ENCODE measurements around the gene TRIM59.
"Not testable (repeated sequence)": the region's sequence is repeated elsewhere in the genome, so short reads cannot be mapped to it uniquely, and the experiment has no call there.

TRIM59 gene

DNA sequence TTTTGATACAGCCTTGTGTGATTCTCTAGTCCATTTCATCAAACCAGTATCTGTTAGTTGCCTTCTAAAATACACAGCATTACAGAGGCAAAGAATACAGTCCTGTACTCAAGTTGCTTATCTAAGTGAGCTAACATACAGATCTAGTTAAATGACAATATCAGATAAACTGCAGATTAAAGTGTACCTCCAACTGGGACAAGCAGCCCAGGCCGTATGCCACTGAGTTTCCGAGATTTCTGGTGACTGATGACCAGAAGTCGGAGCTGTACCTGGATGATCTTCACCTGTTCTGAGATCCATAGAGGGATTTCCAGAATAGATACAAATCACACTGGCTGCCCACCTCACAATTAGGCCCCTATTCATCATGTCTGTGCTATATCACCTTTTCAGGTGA is 6.3 kb upstream of the TRIM59 start:
- no peak for DNase-seq

DNA sequence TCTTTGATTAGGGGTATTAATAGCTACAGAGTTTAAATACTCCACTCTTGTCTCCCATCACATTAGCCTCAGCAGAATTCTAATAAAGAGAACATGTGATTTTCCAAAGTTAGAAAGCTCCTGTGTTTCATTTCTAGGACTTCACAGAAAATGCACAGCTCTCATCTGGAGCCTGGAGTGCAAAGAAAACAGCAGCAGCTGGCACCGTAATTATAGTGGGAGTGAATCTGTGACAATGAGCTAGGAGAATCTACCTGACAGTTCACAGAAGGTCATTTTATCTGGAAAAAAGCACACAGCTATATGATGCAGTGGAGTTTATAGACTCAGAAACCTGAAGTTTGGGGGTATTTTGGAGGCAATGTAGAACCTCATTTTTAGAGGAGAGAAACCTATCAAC is 5.4 kb upstream of the TRIM59 start:
- no peak for DNase-seq

DNA sequence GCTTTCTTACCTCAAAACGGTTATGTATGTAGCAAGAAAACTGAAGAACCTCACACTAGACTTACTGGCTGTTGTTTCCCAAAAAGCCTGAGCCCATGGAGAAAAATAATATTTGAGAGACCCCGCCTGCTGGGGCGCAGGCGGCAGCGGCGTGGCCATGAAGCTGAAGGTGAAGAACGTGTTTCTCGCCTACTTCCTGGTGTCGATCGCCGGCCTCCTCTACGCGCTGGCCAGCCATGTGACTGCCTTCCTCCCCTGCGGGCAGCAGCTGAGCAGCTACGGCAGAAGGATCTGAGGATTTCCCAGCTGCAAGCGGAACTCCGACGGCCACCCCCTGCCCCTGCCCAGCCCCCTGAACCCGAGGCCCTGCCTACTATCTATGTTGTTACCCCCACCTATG is 2.7 kb upstream of the TRIM59 start:
- not testable (repeated sequence) for DNase-seq

DNA sequence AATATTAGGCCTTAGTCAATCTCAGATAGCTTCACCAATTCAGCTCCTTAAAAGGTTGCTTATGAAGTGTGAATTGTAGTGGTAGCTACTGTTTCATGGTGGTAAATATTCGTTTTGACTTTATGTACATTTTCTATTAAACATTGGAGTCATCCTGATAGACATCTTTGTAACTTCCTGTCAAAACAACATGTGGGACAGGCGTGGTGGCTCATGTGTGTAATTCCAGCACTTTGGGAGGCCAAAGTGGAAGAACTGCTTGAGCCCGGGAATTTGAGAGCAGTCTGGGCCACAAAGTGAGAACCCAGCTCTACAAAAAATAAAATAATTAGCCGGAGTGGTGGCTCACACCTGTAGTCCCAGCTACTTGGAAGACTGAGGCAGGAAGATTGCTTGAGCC is 2.0 kb upstream of the TRIM59 start:
- DNase-seq: no peak

DNA sequence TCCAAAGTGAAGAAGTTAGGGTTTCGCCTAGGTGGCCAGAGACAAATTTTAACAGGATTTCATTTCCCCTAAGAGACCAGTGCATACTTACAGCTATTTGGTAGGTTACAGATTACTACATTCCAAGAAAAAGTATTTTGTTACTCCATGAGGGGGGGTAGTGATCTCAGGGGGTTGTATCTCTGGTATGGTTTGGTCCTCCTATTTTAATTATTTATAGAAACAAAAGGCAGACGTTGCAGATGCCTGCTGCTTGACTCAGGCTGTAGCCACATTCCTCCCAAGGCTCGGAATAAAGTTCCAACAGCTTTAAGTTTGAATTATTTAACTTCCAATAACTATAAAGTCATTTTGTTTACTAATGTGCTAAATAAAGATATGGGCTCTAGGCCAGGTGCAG is 1.3 kb upstream of the TRIM59 start:
- DNase-seq: no peak

DNA sequence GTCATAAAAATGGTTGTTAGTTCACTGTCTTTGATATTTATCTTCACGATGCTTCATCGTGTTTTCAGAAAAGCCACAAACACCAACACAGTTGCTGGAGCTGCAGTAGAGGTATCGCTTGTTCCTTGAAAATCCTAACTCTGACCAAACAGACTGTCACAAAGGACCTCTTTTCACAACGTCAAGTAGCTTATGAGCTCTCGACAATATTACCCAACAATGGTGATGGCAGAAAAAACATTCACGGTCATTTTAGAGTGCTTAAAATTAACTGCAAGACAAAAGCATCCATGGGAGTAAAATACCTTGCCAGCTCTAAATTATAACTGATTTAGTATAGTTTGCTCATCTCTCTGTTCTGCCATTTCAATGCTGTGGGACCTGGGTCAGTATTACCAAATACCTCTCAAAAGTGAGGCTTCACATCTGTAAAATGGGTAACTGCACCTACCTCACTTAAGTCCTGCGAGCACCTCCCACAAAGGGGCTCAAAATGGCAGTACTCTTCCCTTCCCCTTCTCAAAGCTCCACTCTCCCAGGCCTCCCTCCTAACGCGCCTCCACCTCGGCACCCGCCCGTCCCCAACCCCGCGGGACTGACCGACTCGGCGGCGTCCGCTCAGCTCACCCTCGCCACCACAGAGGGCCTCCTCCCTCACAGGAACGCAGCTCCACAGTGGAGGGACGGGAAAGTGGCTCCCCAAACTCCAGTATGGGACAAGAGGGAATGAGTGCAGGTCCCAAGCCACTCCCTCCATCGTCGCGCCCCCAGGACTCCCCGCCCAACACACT is 546 bp downstream of the TRIM59 start:
- peak in 1 of 5 experiments; percentile 87 for DNase-seq

DNA sequence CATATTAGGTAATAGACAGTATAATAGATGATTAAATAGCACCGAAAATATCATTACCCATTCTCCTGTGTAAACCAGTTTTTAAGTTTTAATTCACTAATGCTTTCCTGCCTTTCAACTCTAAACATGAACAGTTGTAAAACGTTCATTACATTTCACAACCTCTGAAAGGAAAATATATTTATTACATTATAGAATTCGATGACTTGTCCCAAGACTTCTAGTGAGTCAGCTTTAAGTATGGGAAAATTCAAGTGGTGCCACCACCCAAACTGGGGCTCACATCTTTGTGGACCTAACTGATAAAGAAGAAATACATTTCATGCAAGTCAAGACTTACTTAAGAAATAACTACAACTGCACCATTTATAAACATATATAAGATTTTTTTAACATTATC is 2.0 kb downstream of the TRIM59 start:
- no peak for DNase-seq

DNA sequence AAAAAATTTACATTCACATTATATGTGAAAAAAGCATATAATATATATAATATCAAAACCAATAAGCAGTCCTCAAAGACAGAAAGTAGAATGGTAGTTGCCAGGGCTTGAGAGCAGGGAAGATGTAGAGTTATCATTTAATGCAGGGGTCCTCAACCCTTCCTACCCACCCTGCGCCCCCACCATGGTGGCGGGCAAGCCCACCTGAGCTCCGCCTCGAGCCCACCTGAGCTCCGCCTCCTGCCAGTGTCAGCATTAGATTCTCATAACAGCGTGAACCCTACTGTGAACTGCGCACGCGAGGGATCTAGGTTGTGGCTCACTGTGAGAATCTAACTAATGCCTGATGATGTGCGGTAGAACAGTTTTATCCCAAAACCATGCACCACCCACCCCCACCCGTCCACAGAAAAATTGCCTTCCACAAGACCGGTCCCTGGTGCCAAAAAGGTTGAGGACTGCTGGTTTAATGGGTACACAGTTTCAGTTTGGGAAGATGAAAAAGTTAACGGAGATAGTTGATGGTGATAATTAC is 3.0 kb downstream of the TRIM59 start:
- no peak for DNase-seq

DNA sequence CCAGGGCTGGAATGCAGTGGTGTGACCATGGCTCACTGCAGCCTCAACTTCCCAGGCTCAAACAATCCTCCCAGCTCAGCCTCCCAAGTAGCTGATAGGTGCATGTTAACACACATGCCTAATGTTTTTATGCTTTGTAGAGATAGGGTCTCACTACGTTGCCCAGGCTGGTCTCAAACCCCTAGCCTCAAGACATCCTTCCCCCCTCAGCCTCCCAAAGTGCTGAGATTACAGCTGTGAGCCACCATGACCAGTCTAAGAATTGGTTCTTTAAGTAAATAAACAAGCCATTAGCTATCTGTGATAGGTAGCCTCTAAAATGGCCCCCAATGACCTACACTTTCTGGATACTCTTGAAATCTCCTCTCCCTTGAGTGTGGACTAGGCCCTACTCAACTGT is 3.7 kb downstream of the TRIM59 start:
- DNase-seq: no peak

DNA sequence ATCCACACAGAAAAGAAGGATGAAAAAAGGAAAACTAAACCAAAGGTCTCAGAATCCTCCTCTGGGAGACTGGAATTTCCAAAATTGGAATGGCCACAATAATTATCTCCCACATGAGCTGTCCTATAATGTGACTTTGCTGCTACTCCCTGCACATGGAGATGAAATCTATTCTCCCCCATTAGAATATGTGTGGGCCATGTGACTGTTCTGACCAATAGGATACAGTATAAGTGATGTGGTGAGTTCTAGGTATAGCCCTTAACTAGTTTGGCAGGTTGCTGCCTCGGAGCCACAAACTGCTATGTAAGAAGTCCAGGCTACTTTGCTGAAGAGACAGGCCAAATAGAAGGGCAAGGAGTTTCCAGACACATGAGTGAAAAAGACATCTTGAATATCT is 5.2 kb downstream of the TRIM59 start:
- no peak for DNase-seq

DNA sequence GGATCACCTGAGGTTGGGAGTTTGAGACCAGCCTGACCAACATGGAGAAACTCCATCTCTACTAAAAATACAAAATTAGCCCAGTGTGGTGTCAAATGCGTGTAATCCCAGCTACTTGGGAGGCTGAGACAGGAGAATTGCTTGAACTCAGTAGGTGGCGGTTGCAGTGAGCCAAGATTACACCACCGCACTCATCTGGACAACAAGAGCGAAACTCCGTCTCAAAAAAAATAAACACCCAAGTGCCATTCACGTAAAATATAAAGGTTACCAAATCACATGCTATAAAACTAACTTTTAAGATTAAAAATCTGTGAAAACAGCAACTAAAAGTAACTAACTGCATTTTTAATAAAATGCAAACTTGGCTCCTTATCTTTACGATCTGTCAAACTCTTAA is 8.9 kb downstream of the TRIM59 start:
- no peak for DNase-seq

DNA sequence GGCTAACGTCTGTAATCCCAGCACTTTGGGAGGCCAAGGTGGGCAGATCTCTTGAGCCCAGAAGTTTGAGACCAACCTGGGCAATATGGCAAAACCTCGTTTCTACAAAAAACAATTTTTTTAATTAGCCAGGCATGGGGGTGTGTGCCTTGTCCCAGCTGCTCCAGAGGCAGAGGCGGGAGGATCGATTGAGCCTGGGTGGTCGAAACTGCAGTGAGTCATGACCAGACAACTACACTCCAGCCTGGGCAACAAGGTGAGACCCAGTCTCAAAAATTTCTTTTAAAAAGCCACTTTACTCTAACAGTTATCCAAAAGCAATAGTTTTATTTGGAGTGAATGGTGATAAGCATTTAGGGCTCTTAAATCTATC is 12.5 kb downstream of the TRIM59 start:
- no peak for DNase-seq

DNA sequence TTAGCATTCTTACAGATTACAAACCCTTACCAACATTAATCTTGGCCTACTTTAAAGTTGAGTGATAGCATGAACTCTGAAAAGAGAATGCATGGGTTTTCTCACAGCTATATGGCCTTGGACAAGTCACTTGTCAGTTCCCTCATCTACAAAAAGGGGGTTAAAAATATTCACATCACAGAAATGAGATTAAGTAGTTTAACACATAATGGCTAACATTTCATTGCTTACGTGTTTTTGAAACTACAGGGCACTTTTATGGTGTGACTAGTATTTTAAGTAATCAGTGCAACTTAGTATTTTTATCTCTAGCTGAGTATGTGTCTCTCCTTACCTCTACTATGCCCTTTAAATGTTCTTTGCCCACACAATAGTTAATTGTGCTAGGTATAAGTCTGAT is 13.8 kb downstream of the TRIM59 start:
- no peak for DNase-seq

DNA sequence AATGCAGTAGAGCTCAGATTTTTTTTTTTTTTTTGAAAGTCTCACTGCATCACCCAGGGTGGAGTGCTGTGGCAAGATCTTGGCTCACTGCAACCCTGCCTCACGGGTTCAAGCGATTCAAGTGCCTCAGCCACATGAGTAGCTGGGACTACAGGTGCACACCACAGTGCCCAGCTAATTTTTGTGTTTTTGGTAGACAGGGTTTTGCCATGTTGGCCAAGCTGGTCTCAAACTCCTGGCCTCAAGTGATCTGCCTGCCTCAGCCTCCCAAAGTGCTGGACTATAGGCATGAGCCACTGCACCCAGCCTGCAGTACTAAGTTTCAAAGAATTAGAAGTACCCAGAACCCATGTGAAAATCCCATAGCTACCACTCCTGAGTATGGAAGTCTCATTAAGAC is 14.5 kb downstream of the TRIM59 start:
- DNase-seq: no peak

DNA sequence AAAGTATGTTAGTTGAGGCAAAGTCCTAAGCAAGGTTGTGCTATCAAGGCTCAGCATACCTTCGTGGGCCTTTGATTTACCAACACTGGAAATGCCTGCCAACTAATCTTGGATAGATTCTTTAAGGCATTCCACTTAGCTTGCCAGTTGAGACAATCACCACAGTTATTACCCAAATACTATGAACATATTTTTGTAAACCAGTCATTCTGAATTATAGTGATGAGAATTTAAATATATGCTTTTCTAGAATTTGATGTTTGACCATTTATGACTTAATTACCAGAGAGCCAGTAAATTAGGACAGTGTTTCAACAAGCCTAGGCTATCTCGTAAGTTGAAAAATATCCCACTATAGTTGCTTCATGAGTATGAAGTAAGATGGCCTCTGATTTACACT is 15.5 kb downstream of the TRIM59 start:
- no peak for DNase-seq

DNA sequence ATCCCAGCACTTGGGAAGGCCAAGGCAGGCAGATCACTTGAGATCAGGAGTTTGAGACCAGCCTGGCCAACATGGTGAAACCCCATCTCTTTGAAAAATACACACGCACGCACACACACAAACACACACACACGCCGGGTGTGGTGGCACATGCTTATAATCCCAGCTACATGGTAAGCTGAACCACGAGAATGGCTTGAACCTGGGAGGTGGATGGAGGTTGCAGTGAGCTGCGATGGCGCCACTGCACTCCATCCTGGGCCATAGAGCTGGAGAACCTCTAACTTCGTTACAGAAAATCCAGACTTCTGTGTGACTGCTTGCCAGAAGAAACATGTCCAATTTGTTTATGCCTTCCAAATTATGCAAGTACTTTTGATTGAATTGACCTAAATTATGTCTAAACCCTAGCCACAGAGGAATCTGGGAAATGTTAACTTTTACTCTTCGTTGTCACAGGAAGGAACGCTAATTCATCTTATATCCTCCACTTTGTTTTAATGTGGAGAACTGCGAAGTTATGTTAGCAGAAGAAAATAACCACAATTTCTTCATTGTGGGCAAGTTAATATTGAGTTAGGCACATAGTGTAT is 21.7 kb downstream of the TRIM59 start:
- DNase-seq: no peak

DNA sequence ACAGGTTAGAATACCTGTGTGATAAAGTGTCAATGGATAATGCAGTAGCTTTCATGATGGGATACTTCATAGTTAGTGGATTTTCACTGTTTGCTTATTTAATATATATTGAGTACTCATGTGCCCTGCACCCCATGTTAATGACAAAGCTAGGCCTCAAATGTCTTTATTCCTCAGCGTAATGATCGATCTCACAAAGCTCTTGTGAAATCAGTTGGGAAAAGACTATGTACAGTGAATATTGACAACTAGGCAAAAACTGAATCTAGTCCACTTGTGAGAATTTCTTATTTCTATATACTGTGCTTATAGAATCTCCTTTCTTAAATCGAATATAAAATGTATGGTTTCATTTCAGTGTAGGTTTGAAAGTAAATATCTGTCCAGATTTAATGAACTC is 32.3 kb downstream of the TRIM59 start:
- DNase-seq: no peak

DNA sequence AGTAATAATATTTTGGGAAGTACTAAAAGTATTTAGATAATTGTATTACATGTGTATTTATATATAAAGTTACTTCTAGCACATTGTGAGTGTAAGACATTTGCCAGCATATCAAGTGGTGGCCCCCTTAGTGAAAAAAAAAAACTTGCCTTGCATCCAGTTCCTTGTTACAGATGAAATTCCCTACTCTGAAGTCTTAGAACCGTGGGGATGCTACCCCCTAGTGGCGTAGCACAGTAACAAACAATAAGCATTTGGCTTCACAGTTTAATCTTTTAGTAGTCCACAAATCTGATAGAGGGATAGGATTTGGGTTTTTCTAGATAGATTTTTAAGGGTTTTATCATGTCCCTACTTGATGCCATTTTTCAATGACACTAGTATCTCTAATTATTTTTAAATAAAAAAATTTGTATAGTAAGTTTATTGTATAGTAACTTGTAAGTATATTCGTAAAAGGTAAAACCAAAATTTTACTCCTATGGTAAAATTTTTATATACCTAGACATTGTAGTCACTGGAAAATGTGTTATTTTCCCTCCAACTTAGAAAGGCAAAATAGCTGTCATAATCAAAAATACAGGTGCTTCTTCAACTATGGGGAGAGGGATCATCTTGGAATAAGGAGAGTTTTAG is 35.9 kb downstream of the TRIM59 start:
- DNase-seq: peak in 4 of 5 experiments; percentile 29 to 76 (median 58)

DNA sequence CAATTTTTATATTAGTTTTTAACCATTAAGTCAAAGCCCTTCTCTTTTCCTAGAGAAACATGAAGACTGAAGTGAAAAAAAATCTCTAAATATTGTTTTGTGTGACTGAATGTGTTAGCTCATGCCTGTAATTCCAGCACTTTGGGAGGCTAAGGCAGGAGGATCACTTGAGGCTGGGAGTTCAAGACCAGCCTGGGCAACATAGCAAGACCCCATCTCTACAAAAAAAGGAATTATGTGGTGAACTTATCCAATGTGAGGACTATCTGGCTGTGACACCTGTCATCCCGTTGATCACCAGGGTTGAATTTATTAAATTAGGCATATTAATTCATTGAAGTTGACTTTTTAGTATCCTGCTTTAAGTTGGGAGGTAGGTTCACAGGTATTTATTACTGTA is 37.1 kb downstream of the TRIM59 start:
- no peak for DNase-seq

DNA sequence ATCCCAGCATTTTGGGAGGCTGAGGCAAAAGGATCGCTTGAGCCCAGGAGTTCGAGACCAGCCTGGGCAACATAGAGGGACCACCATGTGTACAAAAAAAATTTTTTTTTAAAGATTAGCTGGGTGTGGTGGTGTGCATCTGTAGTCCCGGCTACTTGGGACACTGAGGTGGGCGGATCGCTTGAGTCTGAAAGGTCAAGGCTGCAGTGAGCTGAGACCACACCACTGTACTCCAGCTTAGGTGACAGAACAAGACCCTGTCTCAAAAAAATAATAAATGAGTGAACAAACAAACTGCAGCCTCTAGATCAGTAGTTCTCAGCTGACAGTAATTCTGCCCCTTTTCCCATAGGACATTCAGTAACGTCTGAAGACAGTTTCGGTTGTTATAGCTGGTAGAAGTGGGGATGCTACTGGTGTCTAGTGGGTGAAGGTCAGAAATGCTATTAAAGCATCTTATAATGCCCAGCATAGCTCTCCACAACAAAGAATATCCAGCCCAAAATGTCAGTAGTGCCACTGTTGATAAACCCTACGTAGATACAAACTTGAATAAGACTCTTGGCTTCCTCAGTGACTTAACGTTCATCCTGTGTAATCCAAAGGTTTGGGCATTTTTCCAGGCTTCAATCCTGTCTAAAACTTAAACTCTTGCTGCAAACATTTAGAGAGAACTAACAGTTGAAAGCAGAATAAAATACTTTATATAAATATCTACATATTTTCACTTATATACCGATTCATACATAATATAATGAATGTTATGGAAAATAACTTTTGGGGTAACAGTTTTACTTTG is 39.6 kb downstream of the TRIM59 start:
- DNase-seq: no peak

DNA sequence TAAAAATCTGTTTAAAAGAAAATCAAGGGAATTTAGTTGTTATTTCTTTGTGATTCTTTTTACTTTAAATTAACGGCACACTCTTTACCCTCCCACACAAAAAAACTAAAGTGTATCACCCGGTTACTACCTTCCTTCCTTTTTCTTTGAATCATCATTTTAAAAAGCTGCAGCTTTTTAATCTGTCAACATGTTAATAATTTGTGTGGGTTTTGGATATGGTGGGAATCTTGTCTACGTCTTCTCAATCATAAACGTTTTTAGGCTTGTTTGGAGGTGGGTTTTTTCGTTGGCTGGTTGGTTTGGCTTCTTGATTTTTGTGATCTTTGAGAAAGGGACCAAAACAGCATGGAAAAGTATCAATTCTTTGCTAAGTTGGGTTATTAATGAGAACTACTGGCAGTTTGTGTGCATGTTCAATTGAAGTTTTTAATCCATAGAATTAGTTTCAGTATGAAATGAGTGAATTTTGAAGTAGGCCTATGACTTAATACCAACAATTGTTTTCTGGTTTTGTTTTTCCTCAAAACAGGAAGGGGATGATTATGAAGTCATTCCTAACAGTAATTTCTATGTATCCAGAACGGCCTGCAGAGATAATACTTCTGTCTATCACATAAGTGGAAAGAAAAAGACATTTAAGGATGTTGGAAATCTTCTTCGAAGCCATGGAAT is 45.7 kb downstream of the TRIM59 start:
- DNase-seq: no peak

DNA sequence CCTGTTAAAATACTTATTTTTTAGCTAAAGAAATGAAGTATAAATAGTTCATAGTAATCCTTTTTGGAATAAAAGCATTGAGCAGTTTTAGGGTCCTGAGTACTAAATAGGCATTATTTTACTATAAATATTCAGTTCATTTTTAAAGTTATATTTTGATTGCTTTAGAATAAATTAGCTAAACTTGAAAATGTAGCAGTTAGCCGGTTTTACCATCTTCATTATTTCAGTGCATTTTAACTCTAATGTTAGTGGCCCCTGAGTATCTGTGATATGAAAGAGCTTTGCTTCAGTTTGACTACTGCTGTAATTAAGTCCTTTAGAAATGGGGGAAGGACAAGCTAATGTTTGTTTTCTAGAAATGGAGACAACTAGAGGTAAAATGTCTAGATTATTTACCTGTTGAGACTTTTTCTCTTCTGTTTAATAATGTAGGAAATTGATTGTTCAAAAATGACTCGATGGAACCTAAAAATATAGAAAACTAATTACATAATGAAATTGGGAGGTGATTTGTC is 46.5 kb downstream of the TRIM59 start:
- DNase-seq: peak in 1 of 5 experiments; percentile 28

All from T-helper 2 cell (primary cell).